H1 (cell line): Measurements from ENCODE around the gene EPB41L1.

Experiments
- BRCA1 ChIP-seq: IDR thresholded peaks from 2 replicates; pipeline ENCODE4 v1.6.1; 2012; ENCODE audit warnings: low read depth, low read length, improper control_type of control experiment
- MAFK ChIP-seq: IDR thresholded peaks from 2 replicates; pipeline ENCODE4 v1.6.1; 2012; ENCODE audit warnings: low read depth, mild to moderate bottlenecking, improper control_type of control experiment, low read length
- POLR2A ChIP-seq, 2 experiments: IDR thresholded peaks; 1 replicate in 1 of 2; 2 replicates in 1 of 2; pipeline ENCODE4 v1.6.1; 2011; ENCODE audit warnings: low read depth in 2 of 2, low read length in 2 of 2, mild to moderate bottlenecking in 2 of 2; ENCODE audit errors: control extremely low read depth in 1 of 2
- TBP ChIP-seq: IDR thresholded peaks from 2 replicates; pipeline ENCODE4 v1.6.1; 2011; ENCODE audit warnings: low read depth, low read length, improper control_type of control experiment
- TCF12 ChIP-seq: IDR thresholded peaks from 2 replicates; pipeline ENCODE4 v1.6.1; 2011; ENCODE audit warnings: low read depth, mild to moderate bottlenecking, low read length
- TF ChIP-seq, protein P1 (sequence below): IDR thresholded peaks from 2 replicates; pipeline ENCODE4 v1.6.1; 2011; ENCODE audit warnings: low read length, improper control_type of control experiment

DNA sequence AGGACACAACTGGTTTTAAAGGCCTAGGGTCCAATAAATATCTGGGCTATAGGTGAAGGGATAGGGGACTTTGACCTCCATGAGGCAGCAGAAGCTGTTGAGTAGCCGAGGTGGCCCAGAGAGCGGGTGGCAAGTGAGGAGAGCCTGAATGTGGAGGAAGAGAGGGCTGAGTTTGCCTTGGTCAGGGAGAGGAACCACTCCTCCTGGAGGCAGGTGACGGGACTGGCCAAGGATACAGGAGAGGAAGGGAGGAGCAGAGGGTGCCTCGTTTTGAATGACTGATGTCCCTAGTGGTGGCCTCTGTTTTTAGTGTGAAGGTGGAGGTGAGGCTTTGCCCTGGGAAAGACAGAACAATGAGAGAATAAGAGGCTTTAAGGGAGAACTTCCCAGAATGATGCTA is 62.7 kb downstream of the EPB41L1 start:
- TF ChIP-seq, protein P1, sequence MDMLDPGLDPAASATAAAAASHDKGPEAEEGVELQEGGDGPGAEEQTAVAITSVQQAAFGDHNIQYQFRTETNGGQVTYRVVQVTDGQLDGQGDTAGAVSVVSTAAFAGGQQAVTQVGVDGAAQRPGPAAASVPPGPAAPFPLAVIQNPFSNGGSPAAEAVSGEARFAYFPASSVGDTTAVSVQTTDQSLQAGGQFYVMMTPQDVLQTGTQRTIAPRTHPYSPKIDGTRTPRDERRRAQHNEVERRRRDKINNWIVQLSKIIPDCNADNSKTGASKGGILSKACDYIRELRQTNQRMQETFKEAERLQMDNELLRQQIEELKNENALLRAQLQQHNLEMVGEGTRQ, result no peak
- TF ChIP-seq MAFK (no peak), BRCA1 (no peak), TCF12 (no peak), POLR2A (IDR thresholded peaks at IDR 0.05; ENCODE audit: control extremely low read depth in 1 of 2, low read depth in 2 of 2, low read length in 2 of 2) (no peak), TBP (no peak)
